SU-DHL-6 (cell line): ENCODE data around the gene VDR.

Experiments used
- H2AFZ ChIP-seq: fragments of 200-600 bp; sonication (generic); 2 replicates; pipeline ENCODE4 v1.6.1; 2014; ENCODE audit warnings: low read depth, mild to moderate bottlenecking, moderate library complexity, mixed read lengths, antibody characterized with exemption, low read length; ENCODE audit not compliant: severe bottlenecking
- H3F3A ChIP-seq: fragments of 200-600 bp; shearing (Covaris generic); 2 replicates; pipeline ENCODE4 v1.6.0; 2016; ENCODE audit warnings: antibody characterized with exemption, mild to moderate bottlenecking; ENCODE audit not compliant: insufficient read depth
- H3K27ac ChIP-seq: fragments of 200-600 bp; sonication (generic); 2 replicates; pipeline ENCODE4 v1.5.1; 2016; ENCODE audit warnings: low read depth, mild to moderate bottlenecking, low read length, moderate library complexity, mixed read lengths
- H3K27me3 ChIP-seq: fragments of 200-600 bp; sonication (generic), shearing (Covaris generic); 2 replicates; pipeline ENCODE4 v1.6.0; 2014; ENCODE audit warnings: mild to moderate bottlenecking, low read length
- H3K36me3 ChIP-seq: fragments of 200-600 bp; sonication (generic); 2 replicates; pipeline ENCODE4 v1.6.1; 2014; ENCODE audit warnings: mild to moderate bottlenecking, low read length, mixed read lengths
- H3K4me2 ChIP-seq: fragments of 300-600, 200-600 bp; shearing (Covaris generic), sonication (generic); 2 replicates; pipeline ENCODE4 v1.6.0; 2014; ENCODE audit warnings: low read length, low read depth, mild to moderate bottlenecking; ENCODE audit not compliant: poor library complexity, severe bottlenecking
- H3K4me3 ChIP-seq: fragments of 200-600 bp; sonication (generic); 2 replicates; pipeline ENCODE4 v1.5.1; 2014; ENCODE audit warnings: antibody characterized with exemption, low read length, mild to moderate bottlenecking, mixed read lengths; ENCODE audit not compliant: insufficient read depth, poor library complexity, severe bottlenecking
- H3K79me2 ChIP-seq: fragments of 200-600 bp; sonication (generic); 2 replicates; pipeline ENCODE4 v1.6.1; 2014; ENCODE audit warnings: mild to moderate bottlenecking, low read length, moderate library complexity; ENCODE audit not compliant: insufficient read depth
- H3K9ac ChIP-seq: fragments of 200-600 bp; sonication (generic); 2 replicates; pipeline ENCODE4 v1.7.0; 2014; ENCODE audit warnings: mild to moderate bottlenecking, low read length
- H3K9me2 ChIP-seq: fragments of 200-600 bp; sonication (generic); replicated peaks from 2 replicates; pipeline ENCODE4 v1.6.1; 2014; ENCODE audit warnings: low read length; ENCODE audit not compliant: insufficient read depth
- H3K9me3 ChIP-seq: fragments of 200-600 bp; sonication (generic); 2 replicates; pipeline ENCODE4 v1.6.1; 2014; ENCODE audit warnings: low read length, mixed read lengths; ENCODE audit not compliant: insufficient read depth
- H4K20me1 ChIP-seq: fragments of 200-600 bp; sonication (generic); 2 replicates; pipeline ENCODE4 v1.6.1; 2014; ENCODE audit warnings: low read depth, mild to moderate bottlenecking, antibody characterized with exemption, low read length, moderate library complexity, mixed read lengths
- CTCF ChIP-seq: fragments of 200-600 bp; sonication (generic); IDR thresholded peaks from one replicate; pipeline ENCODE4 v1.5.1; 2017; ENCODE audit warnings: antibody characterized with exemption, mild to moderate bottlenecking, low read length, moderate library complexity; ENCODE audit not compliant: insufficient read depth, poor library complexity, severe bottlenecking
- EZH2phosphoT487 ChIP-seq: fragments of 200-600 bp; sonication (generic), shearing (Covaris generic); conservative IDR thresholded peaks from 2 replicates; pipeline ENCODE4 v1.6.1; 2018; ENCODE audit warnings: mild to moderate bottlenecking, antibody characterized with exemption, low read length, moderate library complexity, mixed read lengths

Gene VDR

GRCh38 chr12:47805417-47805816, 99.4 kb downstream of the VDR start:
- H3K79me2 ChIP-seq: peaks cover 10% of the 10 kb centered on the region
- no peaks in the 10 kb centered on the region for H3K27me3 ChIP-seq
- no peaks in the 10 kb centered on the region; the same call in 1 of the 2 replicates for H4K20me1 ChIP-seq
- H3K4me3 ChIP-seq: no peak overlapping the region
- peaks cover 16% of the 10 kb centered on the region; the same call in 1 of the 2 replicates for H3F3A ChIP-seq
- TF ChIP-seq CTCF (no peak), EZH2phosphoT487 (no peak)
- H2AFZ ChIP-seq: no peak overlapping the region
- no peak overlapping the region for H3K27ac ChIP-seq
- H3K9me2 ChIP-seq: no peaks in the 10 kb centered on the region
- no peak overlapping the region for H3K4me2 ChIP-seq
- no peaks in the 10 kb centered on the region for H3K9me3 ChIP-seq
- no peak overlapping the region for H3K9ac ChIP-seq
- no peaks in the 10 kb centered on the region for H3K36me3 ChIP-seq

GRCh38 chr12:47804171-47804570, 100.6 kb downstream of the VDR start:
- Histone ChIP-seq H3K36me3 (no peaks in the 10 kb centered on the region), H4K20me1 (no peaks in the 10 kb centered on the region; the same call in 1 of the 2 replicates), H3K27ac (no peak overlapping the region), H3K27me3 (no peaks in the 10 kb centered on the region), H3F3A (peaks cover 13% of the 10 kb centered on the region; the same call in 1 of the 2 replicates), H3K79me2 (peaks cover 6% of the 10 kb centered on the region), H3K9me3 (no peaks in the 10 kb centered on the region), H3K4me2 (no peak overlapping the region), H3K9ac (no peak overlapping the region), H2AFZ (no peak overlapping the region), H3K4me3 (no peak overlapping the region), H3K9me2 (no peaks in the 10 kb centered on the region)
- TF ChIP-seq EZH2phosphoT487: no peak
- no peak for TF ChIP-seq CTCF

DNA sequence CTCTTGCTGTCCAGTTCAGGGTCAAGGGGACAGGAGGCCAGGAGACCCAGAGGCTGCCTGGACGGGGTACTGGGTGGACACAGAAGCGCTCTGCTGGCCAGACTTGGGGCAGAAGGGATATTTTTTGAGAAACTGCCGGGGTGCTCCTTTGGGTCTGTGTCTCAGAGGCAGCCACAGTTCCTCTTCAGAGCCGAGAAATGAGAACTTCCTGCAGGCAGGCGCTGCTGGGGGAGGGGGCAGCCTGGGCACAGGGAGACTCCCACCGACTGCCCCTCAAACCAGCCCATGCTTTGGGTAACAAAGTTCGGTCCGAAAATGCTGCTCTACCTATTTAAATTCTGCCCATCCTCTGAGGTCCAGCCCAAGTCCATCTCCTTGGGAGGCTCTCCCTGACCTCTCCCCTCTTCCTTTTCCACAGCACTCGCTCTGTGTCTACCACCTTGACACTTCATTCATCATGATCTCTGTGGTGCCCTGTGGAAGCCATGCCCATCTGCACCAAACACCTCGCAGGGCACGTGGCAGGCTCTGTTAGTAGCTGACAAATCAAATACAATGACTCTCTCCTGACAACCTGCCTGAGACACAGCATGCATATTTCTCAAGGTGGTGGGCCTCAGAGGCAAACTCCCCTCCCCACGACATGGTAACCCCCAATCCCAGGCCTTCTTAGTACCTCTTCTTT, 101.5 kb downstream of the VDR start:
- no peak overlapping the region for H3K9ac ChIP-seq

More for the DNA sequence above, 101.5 kb downstream of the VDR start:
- no peaks in the 10 kb centered on the region; the same call in none of the 2 replicates for H3K79me2 ChIP-seq
- H3K27ac ChIP-seq: no peak overlapping the region
- no peak for TF ChIP-seq CTCF
- TF ChIP-seq EZH2phosphoT487: no peak
- no peaks in the 10 kb centered on the region for H3K9me3 ChIP-seq
- H3K27me3 ChIP-seq: no peaks in the 10 kb centered on the region
- no peak overlapping the region for H3K4me3 ChIP-seq
- H2AFZ ChIP-seq: no peak overlapping the region
- no peaks in the 10 kb centered on the region for H3K9me2 ChIP-seq
- no peaks in the 10 kb centered on the region for H3K36me3 ChIP-seq
- no peak overlapping the region for H3K4me2 ChIP-seq
- no peaks in the 10 kb centered on the region; the same call in 1 of the 2 replicates for H4K20me1 ChIP-seq
- peaks cover 8% of the 10 kb centered on the region; the same call in 1 of the 2 replicates for H3F3A ChIP-seq
